HEK293T (cell line): ENCODE results near the gene CENPH.
A peak's percentile ranks its signal among the peaks of the same experiment; 100 is the strongest.
"Not testable (repeated sequence)": the region's sequence is repeated elsewhere in the genome, so short reads cannot be mapped to it uniquely, and the experiment has no call there.

Experiments used
- CTCF ChIA-PET: fragments of 350-600 bp; formaldehyde crosslinking; extraction: SDS; loops from one replicate; lab custom pipeline; 2021; ENCODE audit warnings: antibody characterized with exemption, inconsistent platforms; lab: Yijun Ruan, JAX
- POLR2A ChIA-PET: fragments of 350-600 bp; formaldehyde crosslinking; extraction: SDS; loops from one replicate; lab custom pipeline; 2020; ENCODE audit warnings: antibody characterized with exemption, inconsistent platforms; lab: Yijun Ruan, JAX
- DNase-seq: peaks from one replicate; pipeline ENCODE4 v3.0.0; 2012; ENCODE audit warnings: mixed read lengths; ENCODE audit errors: extremely low spot score
- ARNT ChIP-seq: fragments of 450-650 bp; IDR thresholded peaks from 2 replicates; pipeline ENCODE4 v1.6.1; 2017; ENCODE audit warnings: mild to moderate bottlenecking
- BHLHE40 ChIP-seq: fragments of 450-650 bp; IDR thresholded peaks from 2 replicates; pipeline ENCODE4 v1.6.1; 2016; ENCODE audit warnings: mild to moderate bottlenecking, moderate library complexity, borderline replicate concordance
- CTBP1 ChIP-seq: fragments of 450-650 bp; IDR thresholded peaks from 2 replicates; pipeline ENCODE4 v1.6.1; 2016; ENCODE audit warnings: borderline replicate concordance
- ELF4 ChIP-seq: fragments of 450-650 bp; IDR thresholded peaks from 2 replicates; pipeline ENCODE4 v1.6.1; 2017; ENCODE audit warnings: antibody characterized with exemption
- FOXA1 ChIP-seq: fragments of 450-650 bp; IDR thresholded peaks from 2 replicates; pipeline ENCODE4 v1.6.1; 2016; ENCODE audit warnings: mild to moderate bottlenecking
- FOXK2 ChIP-seq: fragments of 450-650 bp; IDR thresholded peaks from 2 replicates; pipeline ENCODE4 v1.6.1; 2016; ENCODE audit warnings: mild to moderate bottlenecking
- HDGF ChIP-seq: fragments of 450-650 bp; IDR thresholded peaks from 2 replicates; pipeline ENCODE4 v1.6.1; 2017; ENCODE audit warnings: antibody characterized with exemption, borderline replicate concordance
- L3MBTL2 ChIP-seq: fragments of 450-650 bp; conservative IDR thresholded peaks from 2 replicates; pipeline ENCODE4 v1.6.1; 2016; ENCODE audit warnings: mild to moderate bottlenecking
- LEF1 ChIP-seq: fragments of 450-650 bp; IDR thresholded peaks from 2 replicates; pipeline ENCODE4 v1.6.1; 2017; ENCODE audit warnings: mild to moderate bottlenecking, borderline replicate concordance
- NFRKB ChIP-seq: fragments of 450-650 bp; IDR thresholded peaks from 2 replicates; pipeline ENCODE4 v1.6.1; 2016; ENCODE audit warnings: mild to moderate bottlenecking, moderate library complexity
- PKNOX1 ChIP-seq: fragments of 450-650 bp; IDR thresholded peaks from 2 replicates; pipeline ENCODE4 v1.6.1; 2016
- SP1 ChIP-seq: fragments of 450-650 bp; IDR thresholded peaks from 2 replicates; pipeline ENCODE4 v1.6.1; 2017
- SUZ12 ChIP-seq: fragments of 450-650 bp; IDR thresholded peaks from 2 replicates; pipeline ENCODE4 v1.6.1; 2016; ENCODE audit warnings: mild to moderate bottlenecking
- TARDBP ChIP-seq: fragments of 450-650 bp; IDR thresholded peaks from 2 replicates; pipeline ENCODE4 v1.6.1; 2016
- ZNF384 ChIP-seq: fragments of 450-650 bp; IDR thresholded peaks from 2 replicates; pipeline ENCODE4 v1.6.1; 2016

CENPH gene, protein sequence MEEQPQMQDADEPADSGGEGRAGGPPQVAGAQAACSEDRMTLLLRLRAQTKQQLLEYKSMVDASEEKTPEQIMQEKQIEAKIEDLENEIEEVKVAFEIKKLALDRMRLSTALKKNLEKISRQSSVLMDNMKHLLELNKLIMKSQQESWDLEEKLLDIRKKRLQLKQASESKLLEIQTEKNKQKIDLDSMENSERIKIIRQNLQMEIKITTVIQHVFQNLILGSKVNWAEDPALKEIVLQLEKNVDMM

DNA sequence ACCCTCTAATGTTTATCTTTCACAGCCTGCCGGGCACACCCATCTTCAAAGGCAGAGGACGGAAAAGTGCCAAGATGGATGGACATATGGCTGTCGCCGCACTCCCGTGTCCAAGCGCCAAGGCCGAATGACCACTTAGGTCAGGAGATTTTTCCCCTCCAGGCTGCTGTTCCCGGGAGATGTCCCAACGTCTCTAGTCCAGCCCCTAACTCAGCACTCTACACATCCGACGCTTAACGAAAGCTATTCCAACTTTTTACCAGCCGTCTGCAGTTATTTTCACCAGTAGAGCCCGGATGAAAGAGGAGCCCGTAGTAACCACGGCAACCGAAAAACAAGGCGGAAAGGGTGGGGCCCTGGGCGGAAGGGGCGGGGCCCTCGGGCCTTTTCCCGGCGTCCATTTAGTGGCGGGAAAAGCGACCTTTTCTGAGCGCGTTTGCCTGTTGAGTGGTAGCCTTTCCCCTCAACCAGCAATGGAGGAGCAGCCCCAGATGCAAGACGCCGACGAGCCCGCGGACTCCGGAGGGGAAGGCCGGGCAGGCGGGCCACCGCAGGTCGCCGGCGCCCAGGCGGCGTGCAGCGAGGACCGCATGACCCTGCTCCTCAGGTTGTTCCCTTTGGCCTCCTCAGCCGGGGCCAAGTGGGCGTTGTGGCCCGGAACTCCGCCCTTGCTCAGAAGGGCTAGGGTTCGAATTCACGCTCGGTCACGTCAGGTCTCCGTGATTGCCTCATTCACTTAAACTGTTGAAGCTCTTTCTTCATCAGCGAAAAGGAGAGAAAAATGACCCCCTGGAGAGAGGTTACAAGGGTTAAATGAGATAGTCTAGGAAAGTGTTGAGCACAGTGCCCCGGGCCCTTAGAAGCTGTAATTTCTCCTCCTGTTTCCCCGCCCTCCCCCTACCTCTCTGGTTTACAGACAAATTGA lies at the start of gene CENPH:
CENPH (plus strand) TSS at position 422 of the 925 bp plus-strand sequence; CDS start at position 474, 52 bp downstream.
- TF ChIP-seq TARDBP, result no peak
- peak; percentile 62; the same call in 1 of the 2 replicates for TF ChIP-seq CTBP1
- TF ChIP-seq PKNOX1, result peak; percentile 32; the same call in 1 of the 2 replicates
- TF ChIP-seq L3MBTL2, result peak; percentile 96
- DNase-seq, result peak; percentile 91
- ChIA-PET POLR2A (interaction anchor here (0.7 to 1.7 kb wide), 11 partner anchors 9 to 146 kb away, joined by 3 to 8 read pairs (median 4); partner anchors contain the start of genes CDK7 and SLC30A5), CTCF (interaction anchor here (1.5 kb wide), 1 partner anchor 96 kb away, joined by 3 read pairs; no protein-coding TSS in a partner anchor)

- POLR2A ChIA-PET, DNase-seq: not testable (repeated sequence)
- CTCF ChIA-PET, result interaction anchor here (0.6 kb wide), 1 partner anchor 18 kb away, joined by 4 read pairs; no protein-coding TSS in a partner anchor
Observed at GRCh38 chr5:69140239-69140638, 49.1 kb upstream of the CENPH start.

DNA sequence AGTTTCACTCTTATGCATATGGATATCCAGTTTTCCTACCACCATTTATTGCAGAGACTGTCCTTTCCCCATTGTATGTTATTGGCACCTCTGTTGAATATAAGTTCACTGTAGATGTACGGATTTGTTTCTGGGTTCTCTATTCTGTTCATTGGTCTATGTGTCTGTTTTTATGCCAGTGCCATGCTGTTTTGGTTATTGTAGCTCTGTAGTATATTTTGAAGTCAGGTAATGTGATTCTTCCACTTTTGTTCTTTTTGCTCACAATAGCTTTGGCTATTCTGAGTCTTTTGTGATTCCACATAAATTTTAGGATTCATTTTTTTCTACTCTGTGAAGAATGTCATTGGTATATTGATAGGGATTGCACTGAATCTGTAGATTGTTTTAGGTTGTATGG lies 48.6 kb upstream of the CENPH start:
- TF ChIP-seq HDGF, result no peak
- no peak for TF ChIP-seq ELF4
- no peak for TF ChIP-seq ARNT
- no peak for TF ChIP-seq ZNF384
- no peak for TF ChIP-seq SP1
- no peak for TF ChIP-seq SUZ12
- no peak for TF ChIP-seq L3MBTL2
- TF ChIP-seq PKNOX1, result no peak
- TF ChIP-seq TARDBP, result no peak
- TF ChIP-seq FOXK2, result no peak
- TF ChIP-seq BHLHE40, result no peak
- no peak for TF ChIP-seq LEF1
- no peak for TF ChIP-seq CTBP1
- no peak for TF ChIP-seq NFRKB
- ChIA-PET CTCF (no interaction called here), POLR2A (no interaction called here)
- DNase-seq, result no peak

- DNase-seq, POLR2A ChIA-PET, CTCF ChIA-PET: not testable (repeated sequence)
Observed at GRCh38 chr5:69148576-69148975, 40.8 kb upstream of the CENPH start.

DNA sequence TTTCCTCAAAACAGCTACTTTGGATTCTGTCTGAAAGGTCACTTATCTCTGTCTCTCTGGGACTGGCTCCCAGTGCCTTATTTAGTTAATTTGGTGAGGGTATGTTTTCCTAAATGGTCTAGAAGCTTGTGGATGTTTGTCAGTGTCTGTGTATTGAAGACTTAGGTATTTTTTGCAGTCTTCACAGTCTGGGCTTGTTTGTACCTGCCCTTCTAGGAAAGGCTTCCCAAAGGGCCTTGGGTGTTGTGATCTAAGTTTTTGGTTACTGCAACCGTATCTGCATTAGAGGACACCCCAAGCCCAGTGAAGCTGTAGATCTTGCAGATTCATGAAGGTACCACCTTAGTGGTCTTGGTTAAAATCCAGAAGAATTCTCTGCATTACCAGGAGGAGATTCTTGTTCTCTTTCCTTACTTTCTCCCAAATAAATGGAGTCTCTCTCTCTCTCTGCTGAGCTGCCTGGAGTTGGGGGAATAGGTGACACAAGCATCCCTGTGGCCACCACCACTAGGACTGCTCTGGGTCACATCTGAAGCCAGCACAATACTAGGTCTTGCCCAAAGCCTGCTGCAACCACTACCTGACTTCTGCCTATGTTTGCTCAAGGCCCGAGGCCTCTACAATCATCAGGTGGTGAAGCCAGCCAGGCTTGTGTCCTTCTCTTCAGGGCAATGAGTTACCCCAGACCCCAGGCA lies 40.3 kb upstream of the CENPH start:
- ChIA-PET POLR2A (no interaction called here), CTCF (no interaction called here)
- no peak for DNase-seq
- TF ChIP-seq NFRKB, result no peak
- TF ChIP-seq CTBP1, result no peak
- TF ChIP-seq ZNF384, result no peak

- no peak for DNase-seq
- ChIA-PET CTCF (no interaction called here), POLR2A (no interaction called here)
- TF ChIP-seq NFRKB, result no peak
Observed at GRCh38 chr5:69149676-69150010, 39.7 kb upstream of the CENPH start.

DNA sequence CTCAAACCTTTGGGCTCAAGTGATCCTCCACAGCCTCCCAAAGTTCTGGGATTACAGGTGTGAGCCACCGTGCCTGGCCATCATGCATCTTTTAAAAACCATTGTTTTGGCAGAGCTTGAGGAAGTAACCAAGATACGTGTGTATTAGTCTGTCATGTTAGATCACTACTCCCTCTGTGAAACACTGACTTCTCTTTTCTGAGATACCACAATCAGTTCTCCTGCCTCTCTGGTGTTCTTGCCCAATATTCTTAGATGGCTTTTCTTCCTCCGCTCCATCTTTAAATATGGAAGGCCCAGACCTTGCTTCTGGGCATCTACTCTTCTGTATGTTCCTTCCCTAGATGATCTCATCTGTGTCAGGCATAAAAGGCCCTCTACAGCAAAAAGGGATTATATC lies 36.7 kb upstream of the CENPH start:
- no peak for TF ChIP-seq ELF4
- TF ChIP-seq ZNF384, result no peak
- no peak for TF ChIP-seq FOXK2
- TF ChIP-seq SP1, result no peak
- no peak for TF ChIP-seq FOXA1
- no peak for TF ChIP-seq SUZ12
- ChIA-PET CTCF (no interaction called here), POLR2A (interaction anchor here (0.5 kb wide), 1 partner anchor 39 kb away, joined by 3 read pairs; no protein-coding TSS in a partner anchor)
- no peak for DNase-seq

DNA sequence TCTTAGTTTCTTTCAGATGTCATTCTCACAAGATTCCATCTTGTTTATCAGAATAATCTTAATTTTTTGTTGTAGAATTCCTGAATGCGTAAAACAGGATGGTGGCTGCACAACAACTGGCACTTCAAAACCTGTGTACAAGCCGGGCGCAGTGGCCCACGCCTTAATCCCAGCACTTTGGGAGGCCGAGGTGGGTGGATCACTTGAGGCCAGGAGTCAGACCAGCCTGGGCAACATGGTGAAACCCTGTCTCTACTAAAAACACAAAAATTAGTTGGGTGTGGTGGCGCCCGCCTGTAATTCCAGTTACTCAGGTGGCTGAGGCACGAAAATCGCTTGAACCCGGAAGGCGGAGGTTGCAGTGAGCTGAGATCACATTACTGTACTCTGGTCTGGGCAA lies 32.9 kb upstream of the CENPH start:
- DNase-seq, result no peak
- TF ChIP-seq HDGF (no peak), BHLHE40 (no peak), TARDBP (no peak), CTBP1 (no peak), ARNT (no peak), L3MBTL2 (no peak)
- CTCF ChIA-PET, result no interaction called here
- POLR2A ChIA-PET, result no interaction called here
